DMS 273 (cell line): ENCODE data around the gene TCTA.
A peak's percentile ranks its signal among the peaks of the same experiment; 100 is the strongest.

Source experiments
- DNase-seq: peaks from one replicate; lab custom pipeline; 2025; ENCODE audit not compliant: unreplicated experiment; lab: John Stamatoyannopoulos, UW

Gene TCTA

GRCh38 chr3:49410066-49410845, 2.0 kb upstream of the TCTA start:
- no peak for DNase-seq

DNA sequence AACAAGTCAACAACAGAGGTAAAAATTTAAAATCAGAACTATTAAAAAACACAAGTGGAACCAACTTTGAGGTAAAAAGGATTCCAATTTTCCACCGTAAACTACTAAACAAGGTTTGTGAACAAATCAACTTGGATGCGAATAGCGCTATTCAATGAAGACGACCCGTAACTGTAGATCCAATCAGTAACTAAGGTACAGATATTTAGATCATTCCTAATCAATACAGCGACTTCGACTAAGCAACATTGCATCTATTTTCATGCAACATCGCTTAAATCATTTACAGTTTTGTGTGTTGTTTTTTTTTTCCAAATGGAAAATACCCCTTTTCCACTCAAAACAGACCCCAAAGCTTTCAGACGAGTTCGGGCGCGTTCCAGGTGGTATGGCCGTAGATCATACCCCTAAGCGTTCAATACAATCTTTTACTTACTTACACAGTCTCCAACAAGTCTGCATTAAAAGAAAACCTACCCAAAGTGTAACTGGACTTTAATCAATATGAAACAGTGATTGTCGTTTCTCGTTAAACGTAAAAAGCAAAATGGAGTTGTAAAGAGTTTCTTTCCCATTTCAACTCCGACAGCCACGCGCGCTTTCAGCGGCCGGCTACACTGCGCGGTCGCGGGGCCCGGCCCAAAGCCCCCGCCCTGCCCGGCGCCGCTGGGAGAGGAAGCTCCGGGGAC, 1.2 kb upstream of the TCTA start:
- DNase-seq = no peak

DNA sequence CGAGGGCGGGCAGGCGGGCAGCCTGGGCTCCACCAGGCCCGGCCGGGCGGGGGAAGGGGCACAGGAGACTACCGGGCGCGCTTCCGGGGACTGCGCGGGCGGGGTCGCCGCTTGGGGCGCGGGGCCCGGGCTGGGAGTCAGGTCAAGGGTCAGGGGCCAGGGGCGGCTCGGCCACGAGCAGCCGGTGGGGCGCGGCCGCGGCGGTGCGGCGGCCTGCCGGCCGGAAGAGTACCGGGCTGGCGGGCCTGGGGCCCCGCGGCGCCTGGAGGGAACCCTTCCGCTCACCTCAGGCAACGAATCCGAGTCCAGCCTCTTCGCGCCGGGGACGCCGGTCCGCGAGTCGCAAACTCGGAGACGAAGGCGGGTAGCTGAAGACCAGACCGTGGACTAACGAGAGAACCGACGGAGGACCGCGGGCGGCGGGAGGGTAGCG, 672 bp upstream of the TCTA start:
- peak; percentile 69 for DNase-seq

DNA sequence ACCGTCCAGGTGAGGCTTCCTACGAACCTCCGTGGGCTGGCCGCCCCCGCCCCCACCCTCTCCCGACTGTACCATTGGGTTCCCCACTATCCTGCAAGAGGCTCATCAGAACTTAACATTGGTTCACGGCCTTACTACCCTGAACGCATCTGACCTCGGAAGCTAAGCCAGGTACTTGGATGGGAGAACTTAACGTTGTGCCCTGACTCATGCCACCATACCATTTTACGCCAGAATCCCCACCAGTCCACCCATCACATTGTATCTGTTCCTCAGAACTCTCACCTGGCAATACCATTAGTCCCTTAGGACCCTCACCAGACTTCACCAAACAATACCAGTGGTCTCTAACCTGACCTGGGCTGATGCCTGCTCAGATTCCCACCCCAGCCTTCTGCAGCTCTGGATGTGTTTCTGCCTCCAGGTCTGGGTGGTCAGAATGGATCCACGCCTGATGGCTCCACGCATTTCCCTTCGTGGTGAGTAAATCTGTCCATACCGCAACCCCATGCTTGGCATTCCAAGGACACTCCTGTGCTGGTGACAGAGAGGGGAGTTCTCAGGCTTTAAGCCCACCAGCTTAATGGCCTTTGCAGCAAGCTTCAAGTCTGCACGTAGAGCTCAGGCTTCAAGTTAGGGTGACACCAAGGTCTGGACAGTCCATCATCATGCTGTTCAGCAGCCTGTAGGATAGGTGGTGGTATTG, 562 bp downstream of the TCTA start:
- no peak for DNase-seq

DNA sequence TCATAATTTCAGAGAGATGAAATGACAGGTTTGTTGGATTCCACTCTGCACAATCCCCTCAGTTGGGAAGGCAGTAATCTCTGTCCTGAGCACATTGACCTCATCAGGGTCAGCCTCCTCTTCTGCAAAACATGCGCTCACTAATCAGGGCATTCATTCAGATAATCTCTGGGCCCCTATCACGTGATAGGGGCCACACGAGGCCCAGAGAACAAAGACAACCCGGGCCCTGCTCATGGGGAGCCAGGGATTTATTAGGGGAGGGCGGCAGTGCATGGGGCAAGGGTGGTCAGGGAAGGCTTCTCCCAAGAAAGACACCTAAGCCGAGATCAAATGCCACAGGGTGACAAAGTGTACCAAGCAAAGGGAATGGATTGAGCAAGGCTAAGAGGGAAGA, 1.1 kb downstream of the TCTA start:
- DNase-seq = no peak

GRCh38 chr3:49414753-49415152, 2.5 kb downstream of the TCTA start:
- DNase-seq = no peak

GRCh38 chr3:49415931-49416601, 3.8 kb downstream of the TCTA start:
- DNase-seq = no peak

- DNase-seq = no peak
These were observed 4.6 kb downstream of the TCTA start for GRCh38 chr3:49416867-49417266.

DNA sequence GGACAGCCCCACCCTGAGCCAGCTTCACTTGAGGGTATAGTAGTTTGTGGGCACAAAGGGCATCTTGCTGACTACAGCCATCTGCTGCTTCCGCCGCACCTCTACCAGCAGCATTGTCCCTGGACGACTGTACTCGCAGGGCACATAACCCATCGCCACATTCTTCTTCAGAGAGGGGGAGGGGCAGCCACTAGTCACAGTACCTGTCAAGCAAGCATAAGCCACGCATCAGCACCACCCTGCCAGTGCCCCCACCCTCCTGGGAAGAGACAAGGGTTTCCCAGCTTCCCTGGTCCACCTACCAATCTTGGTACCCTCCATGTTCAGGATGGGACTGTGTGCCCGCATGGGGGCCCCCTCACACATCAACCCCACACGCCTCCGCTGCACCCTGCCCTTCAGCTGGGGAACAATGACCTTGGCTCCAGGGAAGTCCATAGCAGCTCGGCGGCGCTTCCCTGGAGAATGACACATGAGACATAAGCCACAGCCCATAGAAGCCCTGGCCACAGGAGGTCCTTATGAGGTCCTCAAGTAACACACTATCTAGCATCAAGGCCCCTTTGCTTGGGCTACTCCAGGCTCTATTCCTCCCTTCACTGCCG, 5.4 kb downstream of the TCTA start:
- no peak for DNase-seq

- DNase-seq = no peak
These were observed 9.7 kb downstream of the TCTA start for GRCh38 chr3:49421890-49422378.

GRCh38 chr3:49422379-49423248, 10.4 kb downstream of the TCTA start, which contains the start of gene AMT:
TSS of gene AMT (minus strand) at chr3:49422473. CDS start at chr3:49422450, 23 bp downstream.
- DNase-seq = no peak

- DNase-seq = no peak
These were observed 12.6 kb downstream of the TCTA start for GRCh38 chr3:49424816-49425215.

GRCh38 chr3:49427586-49427985, 15.4 kb downstream of the TCTA start:
- DNase-seq = no peak

DNA sequence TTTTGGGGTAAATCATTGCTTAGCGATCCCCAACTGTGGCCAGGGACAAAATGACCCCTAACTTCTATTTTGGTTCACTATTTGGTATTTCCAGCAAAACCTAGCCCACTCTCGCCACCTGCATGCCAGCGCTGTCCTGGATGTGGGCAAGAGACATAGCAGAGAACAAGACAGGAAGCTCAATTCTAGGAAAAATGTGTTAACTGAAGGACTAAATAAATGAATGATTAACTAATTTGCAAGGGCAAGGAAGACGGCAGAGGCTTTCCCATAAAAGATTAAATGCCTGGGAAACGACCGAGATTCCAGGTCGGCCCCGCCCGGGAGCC, 16.5 kb downstream of the TCTA start:
- no peak for DNase-seq

DNA sequence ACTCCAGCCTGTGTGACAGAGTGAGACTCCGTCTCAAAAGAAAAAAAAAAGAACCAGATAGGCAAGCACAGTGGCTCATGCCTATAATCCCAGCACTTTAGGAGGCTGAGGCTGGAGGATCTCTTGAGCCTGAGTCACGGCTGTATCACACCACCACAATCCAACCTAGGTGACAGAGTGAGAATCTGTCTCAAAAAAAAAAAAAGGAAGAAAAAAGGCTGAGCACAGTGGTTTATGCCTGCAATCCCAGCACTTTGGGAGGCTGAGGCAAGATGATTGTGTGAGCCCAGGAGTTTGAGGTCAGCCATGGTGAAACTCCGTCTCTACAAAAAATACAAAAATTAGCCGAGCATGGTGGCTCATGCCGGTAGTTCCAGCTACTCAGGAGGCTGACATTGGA, 22.5 kb downstream of the TCTA start:
- DNase-seq = no peak

- no peak for DNase-seq
These were observed 33.2 kb downstream of the TCTA start for GRCh38 chr3:49445391-49445790.

DNA sequence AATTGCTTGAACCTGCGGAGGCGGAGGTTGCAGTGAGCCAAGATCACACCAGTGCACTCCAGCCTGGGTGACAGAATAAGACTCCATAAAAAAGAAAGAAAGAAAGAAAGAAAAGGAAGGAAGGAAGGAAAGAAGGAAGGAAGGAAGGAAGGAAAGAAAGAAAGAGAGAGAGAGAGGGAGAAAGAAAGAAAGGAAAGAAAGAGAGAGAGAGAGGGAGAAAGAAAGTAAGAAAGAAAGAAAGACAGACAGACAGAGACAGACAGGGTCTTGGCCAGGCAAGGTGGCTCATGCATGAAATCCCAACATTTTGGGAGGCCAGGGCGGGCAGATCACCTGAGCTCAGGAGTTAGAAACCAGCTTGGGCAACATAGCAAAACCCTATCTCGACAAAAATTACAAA, 41.4 kb downstream of the TCTA start:
- no peak for DNase-seq

DNA sequence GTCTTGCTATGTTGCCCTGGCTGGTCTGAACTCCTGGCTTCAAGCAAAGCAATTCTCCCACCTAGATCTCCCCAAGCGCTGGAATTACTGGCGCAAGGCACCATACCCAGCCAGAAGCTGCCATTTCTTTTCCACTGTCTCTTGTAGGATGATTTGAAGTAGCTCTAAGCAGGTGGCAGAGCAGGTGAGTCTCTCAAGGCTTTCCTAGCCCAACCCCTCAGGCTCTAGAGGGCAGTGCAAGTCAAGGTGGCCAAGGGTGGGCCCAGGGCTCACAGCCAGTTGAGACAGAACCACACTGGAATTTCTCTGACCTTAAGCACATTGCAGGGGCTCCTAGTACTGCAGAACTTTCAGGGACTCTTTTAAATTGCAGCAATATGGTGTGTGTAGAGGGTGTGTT, 42.2 kb downstream of the TCTA start:
- peak; percentile 36 for DNase-seq

DNA sequence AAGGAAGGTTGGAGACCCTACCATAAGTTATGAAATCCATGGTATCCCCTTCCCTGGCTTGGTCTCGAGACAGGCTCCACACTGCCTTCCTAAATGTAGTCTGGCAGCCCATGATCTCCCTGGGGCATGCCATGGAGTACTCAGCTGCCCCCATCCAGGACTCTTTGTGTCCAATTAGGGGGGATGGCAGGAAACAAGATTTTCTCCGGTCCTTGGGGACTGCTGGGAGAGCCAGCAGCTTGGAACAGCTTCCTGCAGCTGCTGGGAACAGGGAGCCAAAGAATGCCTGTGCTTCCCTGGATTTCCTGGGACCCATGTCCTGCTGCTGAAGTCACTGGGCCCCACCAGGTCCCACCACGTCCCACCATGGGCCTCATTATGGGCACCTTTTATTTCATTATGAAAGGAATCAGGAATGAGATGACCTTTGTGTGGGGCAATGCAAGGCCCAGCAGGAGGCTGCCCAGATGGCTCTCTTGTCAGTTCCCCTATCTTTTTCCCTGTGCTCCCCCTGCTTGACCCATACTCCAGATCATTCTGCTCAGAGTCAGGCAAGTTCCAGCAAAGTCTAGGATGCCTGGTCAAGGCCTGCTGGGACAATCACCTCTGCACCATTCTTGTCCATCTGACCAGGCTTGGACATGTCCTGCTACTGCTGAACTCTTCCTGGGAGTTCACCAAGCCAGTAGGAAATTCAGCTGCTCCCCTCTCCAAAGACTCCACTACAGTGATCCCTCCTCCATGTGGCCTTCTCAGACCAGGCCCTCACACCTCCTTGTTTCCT, 42.9 kb downstream of the TCTA start:
- peak; percentile 17 for DNase-seq
